Stimulated activated CD8-positive, alpha-beta memory T cell treated with anti-CD3 and anti-CD28 coated beads, Interleukin-2, amount 100 ng/mL, for 1 hour (primary cell): ENCODE measurements around the gene KCNJ15.

Experiments used
- DNase-seq, 2 donors: peaks; one replicate each; pipeline ENCODE4 v3.0.0-alpha.2; 2020; ENCODE audit warnings: low read depth in 2 of 2

The KCNJ15 gene

GRCh38 chr21:38297871-38298270, 41.1 kb downstream of the KCNJ15 start:
- no peak for DNase-seq

GRCh38 chr21:38298832-38299231, 42.0 kb downstream of the KCNJ15 start:
- DNase-seq: no peak

GRCh38 chr21:38299671-38300070, 42.9 kb downstream of the KCNJ15 start:
- no peak for DNase-seq

- DNase-seq: no peak
Observed at GRCh38 chr21:38300141-38300578, 43.4 kb downstream of the KCNJ15 start.

- DNase-seq: no peak
Observed at GRCh38 chr21:38301321-38302214, 44.8 kb downstream of the KCNJ15 start.

GRCh38 chr21:38303300-38303699, 46.5 kb downstream of the KCNJ15 start:
- DNase-seq: no peak

- no peak for DNase-seq
Observed at GRCh38 chr21:38306433-38307141, 49.8 kb downstream of the KCNJ15 start.

GRCh38 chr21:38307771-38308531, 51.2 kb downstream of the KCNJ15 start:
- DNase-seq: no peak

- DNase-seq: no peak
Observed at GRCh38 chr21:38308532-38309119, 51.8 kb downstream of the KCNJ15 start.

- DNase-seq: no peak
Observed at GRCh38 chr21:38310646-38311485, 54.1 kb downstream of the KCNJ15 start.

- DNase-seq: no peak
Observed at GRCh38 chr21:38311765-38312164, 55.0 kb downstream of the KCNJ15 start.

GRCh38 chr21:38312822-38313221, 56.0 kb downstream of the KCNJ15 start:
- no peak for DNase-seq

- DNase-seq: no peak
Observed at GRCh38 chr21:38314558-38314957, 57.8 kb downstream of the KCNJ15 start.

GRCh38 chr21:38315122-38315521, 58.3 kb downstream of the KCNJ15 start:
- DNase-seq: no peak

- no peak for DNase-seq
Observed at GRCh38 chr21:38319781-38320180, 63.0 kb downstream of the KCNJ15 start.

GRCh38 chr21:38321568-38321967, 64.8 kb downstream of the KCNJ15 start:
- DNase-seq: no peak

- DNase-seq: no peak
Observed at GRCh38 chr21:38322311-38322950, 65.6 kb downstream of the KCNJ15 start.

GRCh38 chr21:38323721-38324531, 67.1 kb downstream of the KCNJ15 start:
- DNase-seq: no peak

GRCh38 chr21:38325216-38325615, 68.4 kb downstream of the KCNJ15 start:
- DNase-seq: no peak
